ENCODE data around the gene MAD1L1.

The MAD1L1 gene

GRCh38 chr7:2114052-2114451, 118.7 kb downstream of the MAD1L1 start:
- no peak for DNase-seq

GRCh38 chr7:2112261-2113198, 120.2 kb downstream of the MAD1L1 start:
- DNase-seq: peak in 1 of 5 experiments; percentile 58

- no peak for DNase-seq
Measured at GRCh38 chr7:2111568-2111967, 121.2 kb downstream of the MAD1L1 start.

- no peak for DNase-seq
Measured at GRCh38 chr7:2110610-2111396, 121.9 kb downstream of the MAD1L1 start.

GRCh38 chr7:2109936-2110609, 122.7 kb downstream of the MAD1L1 start:
- peak in 2 of 5 experiments; percentile 36 to 40 for DNase-seq

GRCh38 chr7:2109251-2109872, 123.4 kb downstream of the MAD1L1 start:
- DNase-seq: no peak

GRCh38 chr7:2108501-2109250, 124.1 kb downstream of the MAD1L1 start:
- DNase-seq: no peak

GRCh38 chr7:2108071-2108455, 124.7 kb downstream of the MAD1L1 start:
- DNase-seq: no peak

- no peak for DNase-seq
Measured at GRCh38 chr7:2107386-2108070, 125.2 kb downstream of the MAD1L1 start.

- DNase-seq: no peak
Measured at GRCh38 chr7:2106924-2107323, 125.8 kb downstream of the MAD1L1 start.

- DNase-seq: no peak
Measured at GRCh38 chr7:2106440-2106839, 126.3 kb downstream of the MAD1L1 start.

GRCh38 chr7:2105917-2106316, 126.8 kb downstream of the MAD1L1 start:
- DNase-seq: no peak

GRCh38 chr7:2105280-2105679, 127.5 kb downstream of the MAD1L1 start:
- DNase-seq: no peak

- no peak for DNase-seq
Measured at GRCh38 chr7:2104716-2105115, 128.0 kb downstream of the MAD1L1 start.

- peak in 4 of 5 experiments; percentile 32 to 82 (median 45) for DNase-seq
Measured at GRCh38 chr7:2104107-2104710, 128.5 kb downstream of the MAD1L1 start.

- DNase-seq: no peak
Measured at GRCh38 chr7:2103071-2103898, 129.5 kb downstream of the MAD1L1 start.

GRCh38 chr7:2102375-2102723, 130.4 kb downstream of the MAD1L1 start:
- peak in 2 of 5 experiments; percentile 32 to 44 for DNase-seq

- DNase-seq: peak in 1 of 5 experiments; percentile 10
Measured at GRCh38 chr7:2101630-2102374, 130.9 kb downstream of the MAD1L1 start.

All from T-helper 2 cell (primary cell).